HEK293 (cell line): ENCODE results near the gene TRIM69.

Source experiments
- CTCF ChIA-PET: fragments of 350-600 bp; formaldehyde crosslinking; extraction: SDS; loops from one replicate; lab custom pipeline; 2021; ENCODE audit warnings: antibody characterized with exemption; lab: Yijun Ruan, JAX
- POLR2A ChIA-PET: fragments of 300-600 bp; formaldehyde crosslinking; extraction: SDS; loops from one replicate; lab custom pipeline; 2020; ENCODE audit warnings: antibody characterized with exemption, inconsistent platforms; lab: Yijun Ruan, JAX
- H3K27ac ChIP-seq: fragments of 200-500 bp; sonication (Bioruptor generic); 2 replicates; pipeline ENCODE4 v1.5.1; 2014; ENCODE audit warnings: low read depth, low read length, control low read depth, inconsistent platforms; ENCODE audit errors: extremely low read depth
- H3K36me3 ChIP-seq, 2 experiments: fragments of 200-500 bp in 1 of 2; sonication (Bioruptor generic) in 1 of 2; 1 replicate in 1 of 2; 2 replicates in 1 of 2; pipeline ENCODE4 v1.5.1; 2014 to 2017; ENCODE audit warnings: inconsistent platforms in 2 of 2, low read length in 2 of 2; ENCODE audit not compliant: control insufficient read depth in 2 of 2, insufficient read depth in 1 of 2
- H3K4me1 ChIP-seq: fragments of 200-500 bp; sonication (Bioruptor generic); 2 replicates; pipeline ENCODE4 v1.5.1; 2014; ENCODE audit warnings: mild to moderate bottlenecking, low read length, inconsistent platforms; ENCODE audit not compliant: control insufficient read depth, insufficient read depth
- H3K4me3 ChIP-seq: 2 replicates; pipeline ENCODE4 v1.5.1; 2011; ENCODE audit warnings: low read depth, mild to moderate bottlenecking, control low read depth, low read length, moderate library complexity
- H3K9me3 ChIP-seq: fragments of 200-500 bp; sonication (Bioruptor generic); 2 replicates; pipeline ENCODE4 v1.5.1; 2014; ENCODE audit warnings: low read depth, low read length, inconsistent platforms; ENCODE audit not compliant: control insufficient read depth, insufficient read depth
- BCL11B ChIP-seq: fragments of 450-650 bp; formaldehyde crosslinking; IDR thresholded peaks from 2 replicates; pipeline ENCODE4 v1.5.1; 2016; ENCODE audit warnings: low read depth, missing biosample characterization, missing genetic modification characterization
- HOXA7 ChIP-seq: sonication (generic); formaldehyde crosslinking; IDR thresholded peaks from 2 replicates; pipeline ENCODE4 v1.8.1; 2022; ENCODE audit warnings: missing genetic modification reagents, borderline replicate concordance
- MZF1 ChIP-seq: fragments of 450-650 bp; formaldehyde crosslinking; IDR thresholded peaks from 2 replicates; pipeline ENCODE4 v1.5.1; 2017; ENCODE audit warnings: missing biosample characterization, missing genetic modification characterization, borderline replicate concordance
- OVOL3 ChIP-seq: fragments of 450-650 bp; formaldehyde crosslinking; IDR thresholded peaks from 2 replicates; pipeline ENCODE4 v1.5.1; 2016; ENCODE audit warnings: missing biosample characterization, missing genetic modification characterization
- PRDM1 ChIP-seq: fragments of 450-650 bp; formaldehyde crosslinking; IDR thresholded peaks from 2 replicates; pipeline ENCODE4; 2016; ENCODE audit warnings: missing biosample characterization, missing genetic modification characterization
- PRDM4 ChIP-seq: fragments of 450-650 bp; formaldehyde crosslinking; IDR thresholded peaks from 2 replicates; pipeline ENCODE4 v1.5.1; 2017; ENCODE audit warnings: missing biosample characterization, missing genetic modification characterization
- RBAK ChIP-seq: fragments of 450-650 bp; formaldehyde crosslinking; IDR thresholded peaks from 2 replicates; pipeline ENCODE4 v1.5.1; 2016; ENCODE audit warnings: missing biosample characterization, missing genetic modification characterization
- SCRT1 ChIP-seq: fragments of 450-650 bp; formaldehyde crosslinking; IDR thresholded peaks from 2 replicates; pipeline ENCODE4 v1.5.1; 2016; ENCODE audit warnings: missing biosample characterization, missing genetic modification characterization, borderline replicate concordance
- SCRT2 ChIP-seq: fragments of 450-650 bp; formaldehyde crosslinking; IDR thresholded peaks from 2 replicates; pipeline ENCODE4 v1.5.1; 2016; ENCODE audit warnings: missing biosample characterization, missing genetic modification characterization
- TRIM28 ChIP-seq: IDR thresholded peaks from 2 replicates; pipeline ENCODE4 v1.6.1; 2011; ENCODE audit warnings: low read length, control low read depth, borderline replicate concordance
- YY1 ChIP-seq: fragments of 450-650 bp; formaldehyde crosslinking; IDR thresholded peaks from 2 replicates; pipeline ENCODE4 v1.5.1; 2018; ENCODE audit warnings: missing biosample characterization, missing genetic modification characterization
- ZFP37 ChIP-seq: fragments of 450-650 bp; formaldehyde crosslinking; IDR thresholded peaks from 2 replicates; pipeline ENCODE4 v1.5.1; 2016; ENCODE audit warnings: missing biosample characterization, missing genetic modification characterization
- ZNF121 ChIP-seq: fragments of 450-650 bp; formaldehyde crosslinking; IDR thresholded peaks from 2 replicates; pipeline ENCODE4 v1.5.1; 2016; ENCODE audit warnings: missing biosample characterization, missing genetic modification characterization
- ZNF16 ChIP-seq: fragments of 450-650 bp; formaldehyde crosslinking; IDR thresholded peaks from 2 replicates; pipeline ENCODE4 v1.5.1; 2016; ENCODE audit warnings: low read depth, missing biosample characterization, missing genetic modification characterization
- ZNF184 ChIP-seq: fragments of 450-650 bp; IDR thresholded peaks from 2 replicates; pipeline ENCODE4 v1.5.1; 2018; ENCODE audit warnings: missing biosample characterization, mild to moderate bottlenecking, missing genetic modification characterization
- ZNF19 ChIP-seq: fragments of 450-650 bp; formaldehyde crosslinking; IDR thresholded peaks from 2 replicates; pipeline ENCODE4; 2016; ENCODE audit warnings: missing biosample characterization, missing genetic modification characterization, low read depth
- ZNF2 ChIP-seq: fragments of 450-650 bp; formaldehyde crosslinking; IDR thresholded peaks from 2 replicates; pipeline ENCODE4 v1.5.1; 2016; ENCODE audit warnings: missing biosample characterization, missing genetic modification characterization
- ZNF266 ChIP-seq: fragments of 450-650 bp; formaldehyde crosslinking; IDR thresholded peaks from 2 replicates; pipeline ENCODE4 v1.5.1; 2016; ENCODE audit warnings: missing biosample characterization, missing genetic modification characterization, low read depth
- ZNF302 ChIP-seq: fragments of 450-650 bp; formaldehyde crosslinking; IDR thresholded peaks from 2 replicates; pipeline ENCODE4 v1.5.1; 2016; ENCODE audit warnings: missing biosample characterization, missing genetic modification characterization, low read depth
- ZNF416 ChIP-seq: fragments of 450-650 bp; formaldehyde crosslinking; IDR thresholded peaks from 2 replicates; pipeline ENCODE4 v1.5.1; 2016; ENCODE audit warnings: missing biosample characterization, missing genetic modification characterization
- ZNF426 ChIP-seq: fragments of 450-650 bp; formaldehyde crosslinking; IDR thresholded peaks from 2 replicates; pipeline ENCODE4 v1.5.1; 2017; ENCODE audit warnings: missing biosample characterization, missing genetic modification characterization, mild to moderate bottlenecking, inconsistent platforms, moderate library complexity
- ZNF513 ChIP-seq: fragments of 450-650 bp; IDR thresholded peaks from 2 replicates; pipeline ENCODE4 v1.5.1; 2018; ENCODE audit warnings: missing biosample characterization, missing genetic modification characterization
- ZNF521 ChIP-seq: fragments of 450-650 bp; formaldehyde crosslinking; IDR thresholded peaks from 2 replicates; pipeline ENCODE4 v1.5.1; 2017; ENCODE audit warnings: missing biosample characterization, mild to moderate bottlenecking, missing genetic modification characterization
- ZNF555 ChIP-seq: fragments of 450-650 bp; formaldehyde crosslinking; conservative IDR thresholded peaks from 2 replicates; pipeline ENCODE4 v1.5.1; 2017; ENCODE audit warnings: missing biosample characterization, mild to moderate bottlenecking, missing genetic modification characterization, inconsistent platforms
- ZNF580 ChIP-seq: fragments of 450-650 bp; formaldehyde crosslinking; IDR thresholded peaks from 2 replicates; pipeline ENCODE4 v1.5.1; 2016; ENCODE audit warnings: missing biosample characterization, missing genetic modification characterization
- ZNF596 ChIP-seq: fragments of 450-650 bp; IDR thresholded peaks from 2 replicates; pipeline ENCODE4 v1.5.0; 2018; ENCODE audit warnings: missing biosample characterization, mild to moderate bottlenecking, missing genetic modification characterization, moderate library complexity
- ZNF610 ChIP-seq: fragments of 450-650 bp; formaldehyde crosslinking; IDR thresholded peaks from 2 replicates; pipeline ENCODE4 v1.5.1; 2016; ENCODE audit warnings: missing biosample characterization, missing genetic modification characterization, borderline replicate concordance
- ZNF629 ChIP-seq: fragments of 450-650 bp; formaldehyde crosslinking; IDR thresholded peaks from 2 replicates; pipeline ENCODE4 v1.5.1; 2017; ENCODE audit warnings: missing biosample characterization, missing genetic modification characterization
- ZNF658 ChIP-seq: fragments of 450-650 bp; formaldehyde crosslinking; IDR thresholded peaks from 2 replicates; pipeline ENCODE4; 2016; ENCODE audit warnings: missing biosample characterization, missing genetic modification characterization
- ZNF701 ChIP-seq: fragments of 450-650 bp; formaldehyde crosslinking; IDR thresholded peaks from 2 replicates; pipeline ENCODE4 v1.5.1; 2016; ENCODE audit warnings: missing biosample characterization, missing genetic modification characterization
- ZNF704 ChIP-seq: fragments of 450-650 bp; formaldehyde crosslinking; IDR thresholded peaks from 2 replicates; pipeline ENCODE4 v1.5.1; 2016; ENCODE audit warnings: missing biosample characterization, missing genetic modification characterization
- ZSCAN30 ChIP-seq: fragments of 450-650 bp; IDR thresholded peaks from 2 replicates; pipeline ENCODE4 v1.5.1; 2018; ENCODE audit warnings: missing biosample characterization, mild to moderate bottlenecking, missing genetic modification characterization, moderate library complexity

The TRIM69 gene

DNA sequence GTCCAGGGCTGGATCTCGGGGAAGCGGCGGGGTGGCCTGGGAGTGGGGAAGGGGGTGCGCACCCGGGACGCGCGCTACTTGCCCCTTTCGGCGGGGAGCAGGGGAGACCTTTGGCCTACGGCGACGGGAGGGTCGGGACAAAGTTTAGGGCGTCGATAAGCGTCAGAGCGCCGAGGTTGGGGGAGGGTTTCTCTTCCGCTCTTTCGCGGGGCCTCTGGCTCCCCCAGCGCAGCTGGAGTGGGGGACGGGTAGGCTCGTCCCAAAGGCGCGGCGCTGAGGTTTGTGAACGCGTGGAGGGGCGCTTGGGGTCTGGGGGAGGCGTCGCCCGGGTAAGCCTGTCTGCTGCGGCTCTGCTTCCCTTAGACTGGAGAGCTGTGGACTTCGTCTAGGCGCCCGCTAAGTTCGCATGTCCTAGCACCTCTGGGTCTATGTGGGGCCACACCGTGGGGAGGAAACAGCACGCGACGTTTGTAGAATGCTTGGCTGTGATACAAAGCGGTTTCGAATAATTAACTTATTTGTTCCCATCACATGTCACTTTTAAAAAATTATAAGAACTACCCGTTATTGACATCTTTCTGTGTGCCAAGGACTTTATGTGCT, 24.5 kb upstream of the TRIM69 start (continued):
- TF ChIP-seq ZNF2 (tag by site-specific recombination) = peak; percentile 4; the same call in 1 of the 2 replicates
- TF ChIP-seq ZNF521 (tag by site-specific recombination) = no peak
- TF ChIP-seq RBAK = no peak
- no peak for TF ChIP-seq ZNF701 (tag by site-specific recombination)
- no peak for TF ChIP-seq ZNF121 (tag by site-specific recombination)
- no peak for TF ChIP-seq SCRT1 (tag by site-specific recombination)
- no peak for TF ChIP-seq SCRT2 (tag by site-specific recombination)
- TF ChIP-seq ZNF555 (tag by site-specific recombination) = no peak
- TF ChIP-seq ZNF426 (tag by site-specific recombination) = no peak
- no peak for TF ChIP-seq ZNF704 (tag by site-specific recombination)
- TF ChIP-seq ZFP37 (tag by site-specific recombination) = 0 out of 2 replicates have a peak, but pooled peaks have one; percentile 2
- TF ChIP-seq OVOL3 = no peak
- TF ChIP-seq ZNF302 (tag by site-specific recombination) = no peak
- no peak for TF ChIP-seq ZNF266
- TF ChIP-seq TRIM28 = no peak
- no peak for TF ChIP-seq ZNF658
- no peak for TF ChIP-seq ZNF629 (tag by site-specific recombination)
- TF ChIP-seq ZNF16 (tag by site-specific recombination) = no peak
- TF ChIP-seq HOXA7 (CRISPR knock-in tag) = no peak
- no peak for TF ChIP-seq ZNF596 (tag by site-specific recombination)
- TF ChIP-seq ZNF416 (tag by site-specific recombination) = no peak
- no peak for TF ChIP-seq ZNF19 (tag by site-specific recombination)
- no peak for TF ChIP-seq ZSCAN30 (tag by site-specific recombination)
- TF ChIP-seq ZNF184 (tag by site-specific recombination) = no peak
- no peak for TF ChIP-seq YY1
- TF ChIP-seq PRDM4 (tag by site-specific recombination) = no peak

- POLR2A ChIA-PET = interaction anchor here (1.0 to 3.7 kb wide), 6 partner anchors 9 to 49 kb away, joined by 3 to 37 read pairs (median 19); partner anchors contain the start of genes SPG11 and TRIM69
- Histone ChIP-seq H3K4me3 (peak overlapping the region; percentile 89), H3K4me1 (no peaks in the 10 kb centered on the region), H3K27ac (peak overlapping the region; percentile 14; the same call in 1 of the 2 replicates), H3K36me3 (peaks cover 8 to 30% of the 10 kb centered on the region in 2 experiments; a peak in 2 of 3 replicates), H3K9me3 (no peaks in the 10 kb centered on the region)
- CTCF ChIA-PET = interaction anchor here (1.2 to 2.8 kb wide), 5 partner anchors 11 to 49 kb away, joined by 6 to 23 read pairs (median 7); partner anchors contain the start of genes SPG11 and TRIM69
- TF ChIP-seq ZNF302 (tag by site-specific recombination) (no peak), PRDM1 (tag by site-specific recombination) (no peak), ZNF610 (tag by site-specific recombination) (no peak), ZNF416 (tag by site-specific recombination) (no peak), ZNF580 (tag by site-specific recombination) (peak; percentile 16; the same call in 1 of the 2 replicates), ZNF513 (tag by site-specific recombination) (no peak), BCL11B (no peak), MZF1 (tag by site-specific recombination) (no peak)
Measured at GRCh38 chr15:44712346-44713005, 23.9 kb upstream of the TRIM69 start.
